HPDE6-E6E7 (cell line): Measurements from ENCODE around the gene CBY1.
"Not testable (repeated sequence)": the region's sequence is repeated elsewhere in the genome, so short reads cannot be mapped to it uniquely, and the experiment has no call there.

ENCODE experiments used
- DNase-seq: peaks from one replicate; pipeline ENCODE4 v3.0.0; 2011; ENCODE audit warnings: missing footprints; ENCODE audit errors: extremely low spot score

The CBY1 gene

DNA sequence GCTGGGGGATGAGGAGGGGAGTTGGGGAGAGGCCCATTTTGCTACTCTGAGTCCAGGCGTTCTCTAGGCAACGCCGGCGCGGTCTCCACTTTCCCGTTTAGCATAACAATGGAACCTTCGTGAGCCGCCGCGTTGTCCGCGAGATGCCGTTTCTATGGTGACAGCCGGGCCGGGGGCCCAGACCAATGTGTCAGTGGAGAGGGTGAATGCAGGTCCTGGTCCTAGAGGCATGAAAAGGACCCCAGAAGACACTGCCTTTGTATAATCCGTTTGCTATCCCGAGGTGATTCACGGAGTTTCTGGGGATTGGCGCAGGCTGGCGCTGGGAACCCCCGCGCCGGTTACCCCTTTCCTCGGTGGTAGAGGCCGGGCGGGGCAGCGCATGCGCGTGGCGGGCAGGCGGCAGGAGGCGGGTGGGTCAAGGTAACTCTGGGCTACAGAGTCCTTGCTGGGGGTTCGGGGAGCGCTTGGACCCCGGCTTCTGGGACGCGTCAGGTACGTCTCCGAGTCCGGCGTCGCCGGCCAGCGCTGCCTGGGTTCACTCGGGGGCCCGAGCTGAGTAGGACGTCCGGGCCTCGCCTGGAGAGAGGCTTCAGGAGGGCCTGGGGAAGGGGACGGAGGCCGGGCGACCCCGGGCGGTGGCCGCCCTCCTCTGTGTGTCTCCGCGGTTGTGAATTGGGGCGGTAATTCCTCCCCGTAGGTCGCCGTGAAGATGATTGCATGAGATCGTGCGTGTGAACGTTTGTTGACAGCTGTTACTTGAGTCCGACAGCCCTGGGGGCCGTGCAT lies at the start of gene CBY1, which contains the start of gene FAM227A:
Gene CBY1, plus strand, starts transcription at position 383 of the 789 bp plus-strand sequence. CDS start 11,417 bp downstream, outside the sequence.
Gene FAM227A, minus strand, starts transcription at position 137 of the 789 bp plus-strand sequence. CDS start 6,224 bp downstream, outside the sequence.
- peak; percentile 99 for DNase-seq

DNA sequence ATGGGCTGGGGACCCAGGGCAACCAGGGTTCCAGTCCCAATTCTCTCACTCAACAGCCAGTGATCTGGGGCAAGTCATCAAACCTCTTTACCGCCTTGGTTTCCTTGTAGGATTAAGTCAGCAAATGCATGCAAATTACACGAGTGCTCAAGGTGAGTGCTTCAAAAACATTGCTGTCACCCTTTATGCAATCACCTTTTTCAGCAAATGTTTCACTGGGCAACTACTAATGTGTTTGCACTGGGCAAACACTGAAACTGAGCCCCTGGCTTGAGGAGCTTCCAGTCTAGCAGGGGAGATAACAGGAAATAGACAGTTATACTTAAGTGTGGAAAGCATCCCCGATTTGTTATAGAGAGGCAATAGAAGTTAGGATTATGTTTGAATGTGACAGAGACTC lies 48.8 kb upstream of the CBY1 start:
- no peak for DNase-seq

DNA sequence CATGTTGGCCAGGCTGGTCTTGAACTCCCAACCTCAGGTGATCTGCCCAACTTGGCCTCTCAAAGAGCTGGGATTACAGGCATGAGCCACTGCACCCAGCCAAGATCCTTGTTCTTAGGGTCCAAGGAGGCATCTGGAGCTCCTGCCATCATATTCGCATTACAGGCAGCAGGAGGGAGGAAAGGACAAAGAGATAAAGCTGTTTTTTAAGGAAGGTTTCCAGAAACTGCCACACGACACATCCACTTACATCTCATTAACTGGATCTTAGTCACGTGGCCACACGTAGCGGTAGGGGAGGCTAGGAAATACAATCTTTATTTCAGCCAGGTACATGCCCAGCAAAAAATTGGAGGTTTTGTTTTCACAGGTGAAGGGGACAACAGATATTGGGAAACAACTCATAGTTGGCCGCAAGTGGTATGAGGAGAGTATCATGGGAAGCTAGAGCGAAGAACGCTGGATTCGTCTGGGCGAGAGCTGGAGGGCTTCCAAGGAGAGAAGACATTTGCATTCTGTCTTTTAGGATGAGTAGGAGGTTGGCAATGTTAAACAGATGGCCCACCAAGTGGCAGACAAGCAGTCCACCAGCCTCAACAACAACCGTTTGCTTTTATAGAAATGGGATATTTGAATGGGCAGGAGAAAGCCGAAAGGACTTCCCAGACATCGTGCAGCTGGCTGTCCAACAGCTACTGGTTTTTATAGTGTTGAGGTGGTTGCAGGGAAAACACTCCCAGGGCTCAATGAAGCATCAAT lies 47.3 kb upstream of the CBY1 start:
- DNase-seq, result no peak

DNA sequence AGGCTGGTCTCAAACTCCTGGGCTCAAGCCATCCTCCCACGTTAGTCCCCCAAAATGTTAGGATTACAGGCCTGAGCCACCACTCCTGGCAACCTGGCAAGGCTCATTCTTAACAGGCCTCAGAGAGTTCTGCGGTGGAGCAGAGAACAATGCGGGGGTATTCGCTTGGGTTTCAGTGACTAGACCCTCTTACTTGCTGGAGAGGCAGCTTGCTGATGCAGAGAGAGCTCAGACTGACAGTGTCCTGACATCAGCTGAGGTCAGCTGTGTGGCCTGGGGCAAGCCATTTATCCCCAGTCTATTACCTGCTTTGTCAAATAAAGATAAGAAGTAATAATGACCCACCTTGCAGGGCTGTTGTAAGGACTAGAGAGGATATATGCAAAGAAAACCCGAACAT lies 46.2 kb upstream of the CBY1 start:
- no peak for DNase-seq

DNA sequence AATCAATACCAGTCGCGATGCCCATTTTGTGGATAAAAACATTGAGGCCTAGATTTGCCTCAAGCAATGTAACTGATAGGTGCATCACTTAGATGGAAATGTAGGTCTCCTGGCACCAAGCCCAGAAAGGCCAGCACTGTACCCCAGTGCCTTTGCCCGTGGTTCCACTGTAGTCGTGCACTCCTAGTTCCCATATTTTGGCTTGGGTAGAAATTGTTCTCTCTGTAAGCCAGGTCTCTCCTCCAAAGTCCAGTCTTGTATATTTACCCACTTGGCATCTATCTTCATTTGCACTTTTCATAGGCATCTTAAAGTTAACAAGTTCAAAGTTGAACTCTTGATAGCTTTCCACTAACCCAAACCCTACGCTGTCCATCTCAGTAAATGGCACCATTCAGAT lies 44.9 kb upstream of the CBY1 start:
- no peak for DNase-seq

DNA sequence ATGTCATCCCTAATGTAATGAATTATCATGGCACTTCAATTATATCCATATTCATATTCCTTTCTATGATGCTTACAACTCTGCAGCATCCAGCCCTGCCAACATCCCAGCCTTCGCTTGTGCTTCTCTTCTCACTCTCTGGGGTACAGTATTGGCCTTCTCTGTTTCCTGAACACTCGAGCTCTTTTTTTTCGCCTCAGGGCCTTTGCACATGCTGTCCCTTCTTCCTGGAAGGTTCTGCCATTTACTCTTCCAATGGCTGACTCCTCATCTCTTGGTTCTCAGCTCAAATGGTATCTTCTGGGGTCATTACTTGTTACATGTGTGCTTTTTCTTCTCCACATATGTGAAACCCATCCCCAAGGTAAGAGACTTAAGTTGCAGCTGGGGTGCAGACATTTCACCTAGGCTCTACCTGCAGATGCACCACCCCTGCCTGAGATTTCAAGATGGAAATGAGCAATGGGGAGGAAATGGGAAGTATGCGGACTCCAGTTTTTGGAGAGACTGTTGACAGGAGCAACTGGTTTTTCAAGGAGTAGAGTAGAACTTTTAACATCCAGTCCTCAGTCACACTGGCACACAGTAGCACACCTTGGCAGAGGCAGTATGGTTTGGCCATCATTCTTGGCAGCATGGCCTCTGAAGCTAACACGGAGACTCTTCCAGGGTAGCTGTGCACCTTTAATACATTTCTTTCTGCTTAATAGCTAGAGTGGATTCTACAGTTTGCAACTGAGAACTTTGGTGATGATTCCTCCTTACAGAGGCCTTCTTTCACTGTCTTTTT lies 44.0 kb upstream of the CBY1 start:
- no peak for DNase-seq

DNA sequence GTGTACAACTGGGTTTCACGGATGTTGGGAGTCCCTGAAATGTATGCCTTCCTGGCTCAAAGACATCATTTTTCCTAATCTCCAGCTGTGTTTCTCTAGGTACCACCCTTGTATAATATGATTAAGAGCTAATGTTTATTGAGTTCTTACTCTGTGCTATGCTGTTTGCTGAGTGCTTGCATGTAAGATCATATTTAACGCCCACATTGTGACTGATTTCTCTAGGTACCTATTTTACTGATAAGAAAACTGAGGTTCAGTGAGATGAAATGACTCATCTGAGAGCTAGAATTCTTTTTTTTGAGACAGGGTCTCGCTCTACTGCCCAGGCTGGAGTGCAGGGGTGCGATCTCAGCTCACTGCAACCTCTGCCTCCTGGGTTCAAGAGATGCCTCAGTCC lies 42.9 kb upstream of the CBY1 start:
- DNase-seq, result no peak

DNA sequence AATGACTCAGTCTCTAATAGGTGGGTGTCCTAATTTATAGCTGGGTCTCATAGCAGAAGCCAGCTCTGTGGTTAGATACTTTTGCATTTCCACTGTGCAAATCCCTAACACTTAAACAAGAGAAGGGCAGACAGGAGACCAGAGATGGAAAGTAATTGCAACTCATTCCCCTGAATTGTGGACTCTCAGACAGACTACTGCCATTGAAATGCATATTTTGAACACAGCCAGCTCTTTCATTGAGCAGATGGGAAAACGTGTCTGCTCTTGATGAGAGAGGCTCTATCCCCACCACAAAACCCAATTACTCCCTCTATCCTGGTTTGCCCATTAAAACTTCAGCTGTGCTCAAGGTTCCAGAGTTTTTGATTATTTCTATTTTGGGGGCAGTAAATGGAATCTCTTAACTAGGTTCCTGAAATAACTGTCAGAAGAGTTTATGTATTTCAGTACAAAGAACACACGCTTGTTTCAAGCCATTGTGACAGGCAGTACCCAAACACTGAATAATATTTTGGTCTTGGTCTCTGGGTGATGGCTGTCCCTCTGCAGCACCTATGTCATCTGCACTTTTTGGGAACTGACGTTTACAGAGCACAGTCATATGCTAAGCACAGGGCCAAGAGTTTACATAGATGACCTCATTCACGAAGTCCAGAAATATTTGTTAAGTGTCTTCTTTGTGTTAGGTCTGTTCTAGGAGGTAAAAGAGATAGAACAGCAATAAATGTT lies 41.9 kb upstream of the CBY1 start:
- DNase-seq, result no peak

DNA sequence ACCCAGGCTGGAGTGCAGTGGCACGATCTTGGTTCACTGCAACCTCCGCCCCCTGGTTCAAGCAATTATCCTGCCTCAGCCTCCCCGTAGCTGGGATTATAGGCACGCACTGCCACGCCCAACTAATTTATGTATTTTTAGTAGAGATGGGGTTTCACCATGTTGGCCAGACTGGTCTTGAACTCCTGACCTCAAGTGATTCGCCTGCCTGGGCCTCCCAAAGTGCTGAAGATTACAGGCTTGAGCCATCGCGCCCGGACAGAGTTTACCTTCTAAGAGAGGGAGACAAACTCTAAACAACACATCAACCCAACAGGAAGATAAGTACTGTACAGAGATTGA lies 41.4 kb upstream of the CBY1 start:
- not testable (repeated sequence) for DNase-seq

DNA sequence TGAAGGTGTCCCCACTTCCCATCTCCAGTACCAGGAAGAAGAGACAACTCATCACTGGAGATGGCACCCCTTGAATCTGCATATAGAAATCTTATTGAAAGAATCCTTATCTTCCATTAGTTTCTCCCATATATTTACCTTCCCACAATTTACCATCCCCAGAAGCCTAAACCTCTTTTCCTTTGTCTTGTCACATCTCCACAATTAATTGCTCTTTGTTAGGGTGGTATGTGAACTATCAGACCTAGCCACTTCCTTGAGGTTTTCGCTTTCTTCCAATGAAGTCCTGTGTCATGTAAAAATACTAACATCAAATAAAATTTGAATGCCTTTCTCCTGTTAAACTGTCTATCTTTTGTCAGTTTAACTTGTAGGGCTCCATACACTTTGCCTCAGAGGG lies 38.2 kb upstream of the CBY1 start:
- no peak for DNase-seq

DNA sequence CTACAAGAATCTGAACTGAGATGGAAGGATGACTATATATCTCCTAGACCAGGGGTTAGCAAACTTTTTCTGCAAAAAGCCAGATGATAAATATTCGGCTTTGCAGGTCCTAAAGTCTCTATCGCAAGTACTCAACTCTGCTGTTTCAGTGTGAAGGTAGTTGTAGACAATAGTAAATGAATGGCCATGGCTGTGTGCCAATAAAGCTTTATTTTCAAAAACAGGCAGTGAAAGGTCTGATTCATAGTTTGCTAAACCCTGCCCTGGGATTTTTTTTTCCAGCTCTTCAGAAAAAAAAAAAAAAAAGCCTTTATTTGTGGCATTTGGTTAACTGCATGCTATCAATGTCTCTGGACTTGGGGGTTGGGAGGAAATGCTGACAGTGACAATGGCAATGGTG lies 37.8 kb upstream of the CBY1 start:
- no peak for DNase-seq

DNA sequence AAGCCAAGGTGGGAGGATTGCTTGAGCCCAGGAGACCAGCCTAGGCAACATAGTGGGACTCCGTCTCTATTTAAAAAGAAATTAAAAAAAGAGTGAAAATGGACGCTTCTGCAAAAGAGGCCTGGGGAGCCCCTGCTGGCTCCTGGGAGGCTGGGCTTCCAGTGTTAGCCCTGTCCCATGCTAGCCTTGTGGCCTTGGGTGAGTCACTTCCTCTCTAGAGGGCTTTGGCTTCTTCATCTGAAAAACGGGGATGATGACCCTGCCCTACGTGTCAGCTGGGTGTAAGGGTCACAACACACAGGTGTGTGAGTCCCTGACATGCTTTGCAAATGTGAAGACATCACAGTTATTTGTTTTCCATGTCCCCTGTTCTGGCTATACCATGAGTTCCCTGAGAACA lies 33.1 kb upstream of the CBY1 start:
- DNase-seq, result no peak

DNA sequence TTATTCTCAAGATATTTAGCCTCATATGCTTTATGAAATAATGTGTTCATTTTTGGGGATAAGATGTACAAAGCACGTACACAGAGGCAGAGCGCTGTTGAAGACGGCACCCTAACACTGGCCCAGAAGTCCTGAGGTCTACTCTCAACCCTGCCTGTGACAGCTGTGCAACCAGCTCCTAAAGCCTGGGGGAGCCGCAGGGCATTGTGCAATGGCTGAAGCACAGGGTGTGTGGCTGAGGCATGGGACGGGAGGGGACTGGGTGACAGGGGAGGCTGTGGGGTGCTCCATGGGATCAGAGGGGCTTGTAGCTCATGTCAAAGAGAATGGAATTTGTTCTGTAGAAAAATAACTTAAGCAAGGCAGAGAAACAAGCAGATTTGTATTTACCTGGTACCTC lies 28.0 kb upstream of the CBY1 start:
- DNase-seq, result no peak

DNA sequence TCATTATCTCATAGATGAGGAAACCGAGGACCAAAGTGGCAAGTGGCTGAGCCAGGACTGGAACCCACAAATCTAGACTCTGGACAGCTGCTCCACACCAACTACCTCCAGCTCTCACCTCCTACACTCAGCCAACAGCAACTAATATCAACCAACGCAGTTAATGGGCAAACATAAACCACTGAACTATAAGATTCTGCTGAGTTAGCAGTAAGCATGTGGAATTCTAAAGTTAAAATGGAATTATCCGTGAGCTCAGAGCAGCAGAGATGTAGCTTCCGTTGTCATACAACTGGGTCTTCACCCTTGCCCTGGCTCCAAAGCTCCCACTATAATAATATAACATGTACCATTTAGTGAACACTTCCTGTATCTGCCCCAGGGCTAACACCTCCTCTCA lies 27.3 kb upstream of the CBY1 start:
- no peak for DNase-seq

DNA sequence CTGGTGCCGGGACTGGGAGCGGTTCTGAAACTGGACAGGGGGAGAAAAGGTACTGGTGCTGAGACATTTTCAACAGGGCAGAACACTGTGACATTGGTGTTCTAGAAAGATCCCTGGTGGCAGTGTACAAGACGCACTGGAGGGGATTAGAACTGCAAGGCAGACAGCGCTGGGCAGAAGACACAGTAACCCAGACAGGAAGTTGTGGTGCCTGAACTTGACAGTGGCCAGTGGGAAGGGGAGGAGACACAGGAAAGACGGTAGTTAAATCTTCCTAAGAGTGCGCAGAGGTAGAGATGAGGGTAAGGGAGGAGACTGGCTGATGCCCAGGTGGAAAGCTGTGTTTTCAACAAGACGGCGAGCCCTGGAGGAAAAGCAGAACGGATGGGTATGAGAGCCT lies 24.7 kb upstream of the CBY1 start:
- no peak for DNase-seq

DNA sequence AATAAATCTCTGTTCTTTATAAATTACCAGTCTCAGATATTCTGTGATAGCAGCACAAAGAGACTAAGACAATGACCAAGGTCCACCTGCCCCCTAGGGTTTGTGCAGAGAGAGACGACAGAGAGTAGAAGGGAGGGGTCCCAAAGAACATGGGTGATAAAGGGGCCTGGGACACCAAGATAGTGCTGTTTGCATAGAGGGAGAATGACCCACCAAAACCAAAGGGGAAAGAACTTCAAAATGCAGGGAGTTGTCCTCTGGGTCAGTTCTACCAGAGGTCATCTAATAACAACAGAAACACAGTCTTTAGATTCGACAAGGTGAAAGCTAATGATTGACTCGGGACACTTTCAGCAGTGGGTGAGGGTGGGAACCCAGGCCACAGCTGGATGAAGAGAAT lies 23.9 kb upstream of the CBY1 start:
- no peak for DNase-seq

DNA sequence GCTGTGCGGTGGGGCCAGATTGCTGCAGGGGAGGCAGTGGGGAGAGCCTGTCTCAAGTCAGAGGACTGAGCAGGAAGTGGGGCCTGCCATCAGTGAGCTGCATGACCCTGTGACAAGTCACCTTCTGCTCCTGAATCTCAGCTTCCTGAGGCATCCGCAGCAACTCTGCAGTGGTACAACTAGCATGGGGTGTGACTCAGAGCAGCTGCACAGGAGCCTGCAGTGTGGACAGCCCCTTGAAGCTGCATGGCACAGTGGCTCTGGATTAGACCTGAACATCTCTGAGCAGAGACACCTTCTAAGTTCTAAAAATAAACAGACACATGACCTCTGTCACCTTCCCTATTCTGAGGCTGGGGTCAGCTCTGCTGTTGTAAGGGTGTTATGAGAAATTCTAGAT lies 18.2 kb upstream of the CBY1 start:
- DNase-seq, result no peak

DNA sequence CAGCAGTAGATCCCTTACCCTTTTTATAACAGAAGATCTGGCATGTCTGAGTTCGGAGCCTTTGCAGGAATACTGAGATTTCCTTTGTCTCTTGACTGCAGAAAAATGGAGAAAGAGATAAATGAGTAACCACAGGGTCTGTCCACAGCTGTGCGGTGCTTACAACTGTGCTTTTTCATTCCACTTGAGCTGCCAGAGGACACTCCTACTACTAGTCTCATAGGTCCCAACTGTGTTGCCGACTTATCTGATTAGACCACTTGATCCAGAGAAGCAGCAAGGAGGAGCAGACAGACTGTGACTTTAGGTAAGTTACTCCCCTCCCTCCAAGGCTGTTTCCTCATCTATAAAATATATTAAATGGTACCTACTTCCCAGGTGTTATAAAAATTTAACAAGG lies 17.7 kb upstream of the CBY1 start:
- no peak for DNase-seq

DNA sequence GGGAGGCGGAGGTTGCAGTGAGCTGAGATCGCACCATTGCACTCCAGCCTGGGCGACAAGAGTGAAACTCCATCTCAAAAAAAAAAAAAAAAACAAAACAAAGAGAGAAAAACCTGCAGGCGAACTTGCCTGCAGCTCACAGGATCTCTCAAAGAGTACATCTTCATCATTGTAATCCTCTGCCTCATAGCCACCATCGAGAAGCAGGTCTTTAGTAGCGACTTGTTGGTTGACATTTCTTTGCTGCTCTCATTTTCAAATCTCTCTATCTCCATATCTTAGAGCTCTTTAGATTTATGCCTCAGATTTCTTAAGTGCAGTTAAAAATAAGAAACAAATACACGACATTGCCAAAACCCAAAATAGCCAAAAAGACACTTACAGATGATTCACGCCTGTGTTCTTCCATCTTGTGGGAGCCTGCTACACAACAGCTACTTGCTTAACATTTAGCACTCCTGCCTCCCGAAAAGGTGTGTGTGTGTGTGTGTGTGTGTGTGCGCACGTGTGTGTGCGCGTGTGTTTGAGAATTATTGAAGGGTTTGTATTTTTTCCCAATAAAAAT lies 14.9 kb upstream of the CBY1 start:
- DNase-seq, result no peak

DNA sequence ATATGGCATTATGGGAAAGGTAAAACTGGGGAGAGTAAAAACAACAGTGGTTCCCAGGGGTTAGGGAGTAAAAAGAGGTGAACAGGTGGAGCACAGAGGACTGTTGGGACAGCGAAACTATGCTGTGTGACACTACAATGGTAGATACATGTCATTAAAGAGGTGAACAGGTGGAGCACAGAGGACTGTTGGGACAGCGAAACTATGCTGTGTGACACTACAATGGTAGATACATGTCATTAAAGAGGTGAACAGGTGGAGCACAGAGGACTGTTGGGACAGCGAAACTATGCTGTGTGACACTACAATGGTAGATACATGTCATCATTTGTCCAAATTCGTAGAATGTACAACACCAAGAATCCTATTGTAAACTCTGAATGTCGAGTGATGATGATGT lies 12.2 kb upstream of the CBY1 start:
- not testable (repeated sequence) for DNase-seq

DNA sequence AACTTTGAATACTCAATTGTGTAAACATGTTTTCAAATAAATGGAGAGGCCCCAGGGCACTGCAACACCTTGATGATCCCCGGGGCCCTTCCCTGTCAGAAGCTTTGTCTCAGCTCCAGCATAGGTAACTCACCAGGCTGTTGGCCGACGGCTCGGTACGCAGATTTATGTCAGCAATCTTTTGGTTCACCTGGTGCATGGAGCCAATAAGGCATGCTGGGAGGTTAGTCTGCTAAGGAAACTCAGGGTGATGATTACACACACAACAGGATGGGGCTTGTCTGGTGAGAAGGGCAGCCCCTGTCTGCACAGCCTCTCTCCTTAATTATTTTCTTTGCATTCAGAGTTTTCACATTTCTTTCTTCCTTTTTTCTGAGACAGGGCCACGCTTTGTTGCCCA lies 11.0 kb upstream of the CBY1 start:
- DNase-seq, result peak; percentile 65
